Tibial artery (tissue), 4 donors: ENCODE data around the gene NLRC5.

Experiments
- DNase-seq, 2 donors: peaks; one replicate each; pipeline ENCODE4 v3.0.0-alpha.2; 2019
- H3K27ac ChIP-seq, 2 donors: fragments of 200-600 bp; sonication (generic) in 1 of 2; 1 replicate in 1 of 2; 2 replicates in 1 of 2; pipeline ENCODE4 v1.5.1; 2018 to 2019; ENCODE audit warnings: mild to moderate bottlenecking in 1 of 2
- H3K27me3 ChIP-seq, 2 donors: fragments of 200-600 bp; sonication (generic) in 1 of 2; one replicate each; pipeline versions ENCODE4 v1.5.1 to v1.6.0; 2016 to 2019
- H3K36me3 ChIP-seq, 3 donors: fragments of 200-600 bp; sonication (generic) in 2 of 3; one replicate each; pipeline ENCODE4 v1.5.1; 2016 to 2019; ENCODE audit warnings: mild to moderate bottlenecking in 2 of 3
- H3K4me1 ChIP-seq, 4 donors: fragments of 200-600 bp; sonication (generic) in 2 of 4; 1 replicate in 3 of 4; 2 replicates in 1 of 4; pipeline ENCODE4 v1.5.1; 2016 to 2019
- H3K4me3 ChIP-seq, 2 donors: fragments of 200-600 bp; sonication (generic) in 1 of 2; 1 replicate in 1 of 2; 2 replicates in 1 of 2; pipeline ENCODE4 v1.5.1; 2018 to 2019; ENCODE audit warnings: mild to moderate bottlenecking in 2 of 2
- H3K9me3 ChIP-seq, 3 donors: fragments of 200-600 bp; sonication (generic) in 1 of 3; one replicate each; pipeline ENCODE4 v1.5.1; 2016 to 2019
- intact Hi-C: fragments of 100-400 bp; cut with DNase I; formaldehyde crosslinking; loops from one replicate; pipeline ENCODE4 v1.15.0; 2023; ENCODE audit warnings: low total_unique reads
- TF ChIP-seq, protein P1 (sequence below), 2 experiments: fragments of 200-600 bp in 1 of 2; fragments of 450-650 bp in 1 of 2; IDR thresholded peaks; one replicate each; pipeline ENCODE4 v1.5.1; 2017 to 2019; ENCODE audit warnings: antibody characterized with exemption in 2 of 2, mild to moderate bottlenecking in 1 of 2, moderate library complexity in 1 of 2

NLRC5 gene

DNA sequence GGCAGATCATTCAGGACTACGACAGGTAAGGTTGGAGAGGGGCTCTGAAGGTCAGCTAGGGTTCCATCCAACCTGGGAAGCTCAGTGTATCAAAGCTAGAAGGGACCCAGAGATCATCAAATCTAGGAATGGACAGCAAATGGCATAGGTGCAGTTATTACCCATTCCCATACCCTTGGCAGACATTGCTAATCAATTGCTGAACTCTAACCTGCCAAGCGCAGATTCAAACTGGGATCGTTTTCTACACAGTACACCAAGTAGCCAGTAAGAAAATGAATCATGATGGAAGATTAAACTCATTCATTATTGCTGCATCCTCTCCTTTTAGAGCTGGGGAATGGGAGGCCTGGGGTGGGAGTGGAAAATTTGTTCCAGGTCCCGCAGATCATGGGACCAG, 136.6 kb downstream of the NLRC5 start:
- H3K27me3 ChIP-seq: no peaks in the 10 kb centered on the region
- intact Hi-C loops: no loop called here
- H3K27ac ChIP-seq: no peak overlapping the region
- H3K9me3 ChIP-seq: no peaks in the 10 kb centered on the region
- TF ChIP-seq, protein P1, sequence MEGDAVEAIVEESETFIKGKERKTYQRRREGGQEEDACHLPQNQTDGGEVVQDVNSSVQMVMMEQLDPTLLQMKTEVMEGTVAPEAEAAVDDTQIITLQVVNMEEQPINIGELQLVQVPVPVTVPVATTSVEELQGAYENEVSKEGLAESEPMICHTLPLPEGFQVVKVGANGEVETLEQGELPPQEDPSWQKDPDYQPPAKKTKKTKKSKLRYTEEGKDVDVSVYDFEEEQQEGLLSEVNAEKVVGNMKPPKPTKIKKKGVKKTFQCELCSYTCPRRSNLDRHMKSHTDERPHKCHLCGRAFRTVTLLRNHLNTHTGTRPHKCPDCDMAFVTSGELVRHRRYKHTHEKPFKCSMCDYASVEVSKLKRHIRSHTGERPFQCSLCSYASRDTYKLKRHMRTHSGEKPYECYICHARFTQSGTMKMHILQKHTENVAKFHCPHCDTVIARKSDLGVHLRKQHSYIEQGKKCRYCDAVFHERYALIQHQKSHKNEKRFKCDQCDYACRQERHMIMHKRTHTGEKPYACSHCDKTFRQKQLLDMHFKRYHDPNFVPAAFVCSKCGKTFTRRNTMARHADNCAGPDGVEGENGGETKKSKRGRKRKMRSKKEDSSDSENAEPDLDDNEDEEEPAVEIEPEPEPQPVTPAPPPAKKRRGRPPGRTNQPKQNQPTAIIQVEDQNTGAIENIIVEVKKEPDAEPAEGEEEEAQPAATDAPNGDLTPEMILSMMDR (IDR thresholded peaks at IDR 0.05): no peak
- H3K36me3 ChIP-seq: peaks cover 21 to 64% (median 34%) of the 10 kb centered on the region in 3 donors
- H3K4me3 ChIP-seq: no peak overlapping the region
- no peak for DNase-seq
- no peaks in the 10 kb centered on the region for H3K4me1 ChIP-seq

DNA sequence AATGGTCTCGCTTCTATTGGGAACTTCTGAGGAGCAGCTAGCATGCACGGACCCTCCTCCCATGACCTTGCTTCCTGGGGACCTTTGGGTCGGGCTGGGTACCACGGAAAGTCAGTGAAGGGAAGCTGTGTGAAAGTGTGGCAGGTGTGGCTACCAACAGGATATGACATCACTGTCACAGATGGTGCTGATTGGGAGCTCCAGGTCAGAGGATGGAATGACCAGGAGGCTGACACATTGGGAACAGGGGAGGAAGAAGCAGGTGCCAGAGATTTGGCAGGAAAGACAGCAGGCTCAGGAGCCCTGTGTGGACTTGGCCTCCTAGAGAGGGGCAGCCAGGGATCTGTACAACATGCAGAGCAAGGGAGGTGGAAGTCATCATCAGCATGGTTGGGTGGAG, 137.1 kb downstream of the NLRC5 start:
- H3K27ac ChIP-seq: no peak overlapping the region
- H3K27me3 ChIP-seq: no peaks in the 10 kb centered on the region
- H3K4me1 ChIP-seq: no peaks in the 10 kb centered on the region
- no peak overlapping the region for H3K4me3 ChIP-seq
- no peaks in the 10 kb centered on the region for H3K9me3 ChIP-seq
- DNase-seq: no peak
- H3K36me3 ChIP-seq: peaks cover 17 to 64% (median 30%) of the 10 kb centered on the region in 3 donors
- intact Hi-C loops: no loop called here
- TF ChIP-seq, protein P1 (IDR thresholded peaks at IDR 0.05): no peak

DNA sequence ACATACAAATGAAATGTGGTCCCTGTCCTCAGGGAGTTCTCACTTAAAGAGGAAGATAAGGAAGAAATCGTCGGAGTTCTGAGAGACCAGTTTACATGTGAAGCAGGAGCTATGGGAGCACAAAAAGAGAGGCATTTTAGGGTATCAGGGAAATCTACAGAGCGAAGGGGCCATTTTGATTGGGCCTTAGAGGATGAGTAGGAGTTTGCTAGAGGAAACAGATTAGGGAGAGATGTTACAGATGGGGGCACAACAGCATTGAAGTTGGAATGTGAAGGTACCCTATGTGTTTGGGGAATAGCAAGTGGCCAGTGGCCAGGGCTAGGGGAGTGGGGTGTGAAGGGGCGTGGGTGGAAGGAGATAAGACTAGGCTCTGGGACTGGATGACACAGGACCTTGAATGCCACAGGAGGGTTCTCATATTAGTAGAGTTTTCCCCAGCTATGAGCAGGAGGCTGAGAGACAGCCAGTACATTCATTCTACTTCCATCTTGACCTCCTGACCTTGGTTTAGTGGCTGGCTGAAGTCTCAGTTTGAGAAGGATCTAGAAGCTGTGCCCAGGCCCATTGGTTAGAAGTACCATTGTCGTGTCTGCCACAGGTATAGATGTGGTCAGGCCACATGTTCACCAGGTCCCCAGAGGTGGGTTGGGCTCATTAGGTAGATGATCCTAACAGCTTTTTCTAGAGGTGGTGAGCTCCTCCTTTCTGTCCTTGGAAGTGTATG, 137.8 kb downstream of the NLRC5 start:
- Histone ChIP-seq H3K4me3 (no peak overlapping the region), H3K9me3 (no peaks in the 10 kb centered on the region), H3K27me3 (no peaks in the 10 kb centered on the region), H3K4me1 (no peaks in the 10 kb centered on the region), H3K36me3 (peaks cover 11 to 62% (median 22%) of the 10 kb centered on the region in 3 donors), H3K27ac (no peak overlapping the region)
- TF ChIP-seq, protein P1 (IDR thresholded peaks at IDR 0.05): no peak
- intact Hi-C loops: no loop called here
- DNase-seq: no peak

DNA sequence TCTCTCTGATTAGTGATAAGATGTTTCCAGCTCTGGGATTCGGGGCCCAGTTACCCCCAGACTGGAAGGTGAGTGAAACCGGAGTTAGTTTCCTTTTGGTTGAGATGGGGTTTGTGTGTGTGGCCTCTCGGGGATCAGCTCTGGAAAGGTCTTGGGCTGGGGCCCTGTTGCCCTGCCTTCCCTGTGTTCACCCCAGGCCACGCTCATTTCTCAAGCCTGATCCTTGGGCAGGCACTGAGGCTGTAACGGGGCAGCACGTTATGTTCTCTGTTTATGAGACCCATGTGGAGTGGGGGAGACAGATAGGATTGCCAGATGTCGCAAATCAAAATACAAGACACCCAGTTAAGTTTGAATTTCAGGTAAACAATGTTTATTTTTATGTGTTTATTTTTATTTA, 138.5 kb downstream of the NLRC5 start:
- Histone ChIP-seq H3K4me1 (no peaks in the 10 kb centered on the region), H3K36me3 (peaks cover 11 to 61% (median 21%) of the 10 kb centered on the region in 3 donors), H3K4me3 (no peak overlapping the region), H3K27me3 (no peaks in the 10 kb centered on the region), H3K9me3 (no peaks in the 10 kb centered on the region), H3K27ac (no peak overlapping the region)
- DNase-seq: no peak
- intact Hi-C loops: no loop called here
- TF ChIP-seq, protein P1 (IDR thresholded peaks at IDR 0.05): no peak

DNA sequence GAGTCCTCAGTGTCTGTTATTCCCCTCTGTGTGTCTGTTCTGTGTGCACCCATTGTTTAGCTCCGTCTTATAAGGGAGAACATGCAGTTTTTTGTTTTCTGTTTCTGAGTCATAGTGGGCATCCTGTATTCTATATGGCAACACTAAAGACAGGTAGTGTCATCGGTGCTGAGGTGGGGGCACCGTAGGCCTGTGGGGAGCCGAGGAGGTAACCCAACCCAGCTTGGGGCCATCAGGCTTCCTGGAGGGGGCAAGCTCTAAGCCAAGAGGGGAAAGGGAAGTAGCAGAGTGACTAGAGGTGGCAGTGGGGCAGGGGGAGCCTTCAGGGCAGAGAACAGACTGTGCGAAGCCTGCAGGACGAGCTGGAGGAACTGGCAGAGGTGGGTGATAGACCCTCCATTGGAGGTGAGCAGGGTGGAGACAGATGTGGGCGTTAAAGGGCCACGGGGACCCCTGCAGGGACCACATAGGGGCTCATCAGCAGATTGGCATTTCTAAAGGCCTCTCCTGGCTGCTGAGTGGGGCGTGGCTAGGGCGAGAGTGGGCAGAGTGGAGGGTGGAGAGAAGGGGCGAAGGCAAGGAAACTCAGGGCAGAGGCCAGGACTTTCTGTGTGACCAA, 139.5 kb downstream of the NLRC5 start:
- Histone ChIP-seq H3K9me3 (no peaks in the 10 kb centered on the region), H3K36me3 (peaks cover 11 to 53% (median 21%) of the 10 kb centered on the region in 3 donors), H3K27ac (no peak overlapping the region), H3K4me3 (no peak overlapping the region), H3K4me1 (no peaks in the 10 kb centered on the region), H3K27me3 (no peaks in the 10 kb centered on the region)
- no peak for DNase-seq
- TF ChIP-seq, protein P1 (IDR thresholded peaks at IDR 0.05): no peak
- intact Hi-C loops: no loop called here
